K562 (cell line): ENCODE results near the gene HMOX1. TPM values are rescaled to one million over a fixed set of nuclear protein-coding genes. Genes with fewer than 3 reads are reported as not detected.
A peak's percentile ranks its signal among the peaks of the same experiment; 100 is the strongest.

Experiments
- BHLHE40 ChIP-seq: IDR thresholded peaks from 2 replicates; pipeline ENCODE4 v1.6.1; 2011; ENCODE audit warnings: low read length, improper control_type of control experiment
- CCNT2 ChIP-seq: IDR thresholded peaks from 2 replicates; pipeline ENCODE4 v1.6.1; 2011; ENCODE audit warnings: borderline replicate concordance, low read depth, mild to moderate bottlenecking, moderate library complexity, mixed read lengths, low read length; ENCODE audit not compliant: insufficient read length; ENCODE audit errors: extremely low read depth
- CREM ChIP-seq: IDR thresholded peaks from 2 replicates; pipeline ENCODE4 v1.6.1; 2014; ENCODE audit warnings: antibody characterized with exemption, low read depth
- CXXC5 ChIP-seq: fragments of 250-450 bp; sonication (Bioruptor Pico); IDR thresholded peaks from 2 replicates; pipeline ENCODE4 v1.8.0; 2022; ENCODE audit warnings: inconsistent platforms, mild to moderate bottlenecking, moderate library complexity
- ERF ChIP-seq: fragments of 450-650 bp; formaldehyde crosslinking; IDR thresholded peaks from 2 replicates; pipeline ENCODE4 v1.4.0; 2020; ENCODE audit warnings: mild to moderate bottlenecking, mixed read lengths
- NBN ChIP-seq: fragments of 450-650 bp; IDR thresholded peaks from 2 replicates; pipeline ENCODE4 v1.6.1; 2016; ENCODE audit warnings: low read depth, mild to moderate bottlenecking
- NR2C1 ChIP-seq, 2 experiments: fragments of 450-650 bp; IDR thresholded peaks; 2 replicates each; pipeline ENCODE4 v1.6.1; 2017; ENCODE audit warnings: mild to moderate bottlenecking in 2 of 2, antibody characterized with exemption in 1 of 2, inconsistent platforms in 1 of 2, missing compliant biosample characterization in 1 of 2, missing genetic modification characterization in 1 of 2
- REST ChIP-seq, 2 experiments: fragments of 450-650 bp; formaldehyde crosslinking in 1 of 2; IDR thresholded peaks; 2 replicates each; pipeline versions ENCODE4 v1.4.0 to v1.6.1; 2014 to 2020; ENCODE audit warnings: mild to moderate bottlenecking in 2 of 2, borderline replicate concordance in 1 of 2, low read depth in 1 of 2
- SAFB ChIP-seq: fragments of 200-400 bp; formaldehyde crosslinking; IDR thresholded peaks from 2 replicates; pipeline ENCODE4 v1.6.1; 2017; ENCODE audit warnings: low read depth, low read length, borderline replicate concordance
- SNIP1 ChIP-seq: fragments of 450-650 bp; IDR thresholded peaks from 2 replicates; pipeline ENCODE4 v1.7.1; 2017; ENCODE audit warnings: low read depth, mild to moderate bottlenecking
- YY1 ChIP-seq, 3 experiments: IDR thresholded peaks; 2 replicates each; pipeline ENCODE4 v1.6.1; 2011; ENCODE audit warnings: low read length in 2 of 3, mild to moderate bottlenecking in 2 of 3, moderate library complexity in 2 of 3, borderline replicate concordance in 1 of 3, control low read depth in 1 of 3, low read depth in 1 of 3; ENCODE audit not compliant: insufficient read depth in 3 of 3, insufficient replicate concordance in 2 of 3, control insufficient read depth in 1 of 3, insufficient read length in 1 of 3; ENCODE audit errors: extremely low read depth in 1 of 3
- ZBTB7A ChIP-seq: IDR thresholded peaks from 2 replicates; pipeline ENCODE4 v1.6.1; 2011; ENCODE audit warnings: low read depth, mild to moderate bottlenecking, low read length, moderate library complexity, borderline replicate concordance; ENCODE audit not compliant: control insufficient read depth
- ZKSCAN3 ChIP-seq: fragments of 250-450 bp; sonication (Bioruptor Pico); IDR thresholded peaks from 2 replicates; pipeline ENCODE4 v1.4.0; 2020
- polyA plus RNA-seq, 8 experiments: library from polyadenylated mRNA; depleted of rRNA in 4 of 8; stranded (reverse) in 5 of 8; unstranded in 3 of 8; fragments of >200 nt; fragmentation: Nextera tagmentation in 2 of 8; fragmentation: Illumina TruSeq in 1 of 8; extraction: Ambion mirVana in 2 of 8; extraction: Trizol in 1 of 8; gene quantifications; 2 replicates each; pipeline versions ENCODE4 v1.2.1 to v1.2.3, GENCODE V29; 2011 to 2014; ENCODE audit warnings: inconsistent platforms in 1 of 8, missing spikeins in 1 of 8
- total RNA-seq, 7 experiments: library from RNA; depleted of rRNA in 6 of 7; stranded (reverse); fragments of >200 nt in 6 of 7; fragmentation: Illumina TruSeq in 2 of 7; extraction: Trizol in 2 of 7; gene quantifications; 2 replicates each; pipeline versions ENCODE4 v1.2.1 to v1.2.3, GENCODE V29; 2011 to 2021; ENCODE audit warnings: low replicate concordance in 1 of 7
- TF ChIP-seq, protein P1 (sequence below): fragments of 250-450 bp; sonication (Bioruptor Pico); IDR thresholded peaks from 2 replicates; pipeline ENCODE4 v1.8.0; 2022; ENCODE audit warnings: moderate library complexity, mild to moderate bottlenecking, inconsistent platforms
- TF ChIP-seq, protein P2 (sequence below), 2 experiments: IDR thresholded peaks; 2 replicates each; pipeline ENCODE4 v1.6.1; 2011; ENCODE audit warnings: borderline replicate concordance in 1 of 2, control low read depth in 1 of 2, low read depth in 1 of 2, low read length in 1 of 2, mild to moderate bottlenecking in 1 of 2, mixed read lengths in 1 of 2, moderate library complexity in 1 of 2; ENCODE audit not compliant: insufficient read depth in 1 of 2, insufficient read length in 1 of 2, poor library complexity in 1 of 2, severe bottlenecking in 1 of 2; ENCODE audit errors: extremely low read depth in 1 of 2

The HMOX1 gene
- total and polyA plus RNA-seq, 9 of the 15 experiments (the other 6 are each of a cell fraction or from before 2014, with no cell fraction given), result not detected

DNA sequence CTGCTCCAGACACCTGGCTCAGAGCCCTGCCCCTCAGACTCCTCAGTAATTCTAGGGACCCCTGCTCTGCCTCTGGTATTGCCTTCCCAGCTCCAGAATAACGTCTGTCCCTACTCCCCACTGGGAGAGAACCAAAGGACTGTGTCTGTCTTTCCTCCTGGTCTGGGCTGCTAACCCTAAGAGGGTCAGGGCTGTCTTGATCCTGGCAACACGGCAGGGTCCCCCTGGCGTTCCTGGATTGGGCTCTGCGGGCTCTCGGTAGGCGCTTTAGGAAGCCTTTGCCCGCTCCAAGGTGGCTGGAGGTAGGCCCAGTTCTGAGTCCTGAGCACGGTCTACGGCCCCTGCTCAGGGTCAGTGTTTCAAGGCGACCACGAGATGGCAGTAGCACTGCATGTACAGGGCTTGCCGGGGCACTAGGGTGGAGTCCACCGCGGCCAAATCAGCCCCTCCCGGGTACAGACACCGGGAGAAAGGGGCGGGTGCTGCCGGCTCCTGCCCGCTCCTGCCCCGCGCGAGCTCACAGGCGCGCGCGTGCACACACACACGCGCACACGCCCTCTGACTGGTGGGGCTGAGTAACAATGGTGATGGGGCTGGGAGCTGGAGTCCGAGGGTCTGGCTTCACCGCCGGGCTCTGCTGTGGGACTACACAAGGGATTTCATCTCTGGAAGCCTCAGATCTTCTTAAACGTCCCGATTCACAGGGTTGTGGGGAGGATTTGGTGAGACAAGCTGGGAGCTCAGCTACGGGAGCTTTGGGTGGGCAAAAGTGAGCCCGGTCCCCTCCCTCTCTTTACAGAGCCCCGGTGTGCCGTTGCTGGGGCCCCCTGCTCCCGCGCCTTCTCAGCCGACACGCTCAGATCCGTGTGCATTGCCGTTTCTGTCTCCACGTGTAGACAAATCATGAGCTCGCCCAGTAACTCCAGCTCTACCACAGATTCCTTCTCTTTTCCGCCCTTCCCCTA is 30.1 kb upstream of the HMOX1 start (continued):
- TF ChIP-seq NBN, result no peak
- TF ChIP-seq REST (IDR thresholded peaks at IDR 0.05; ENCODE audit: borderline replicate concordance), result peak; percentile 79
- TF ChIP-seq REST (CRISPR knock-in tag; IDR thresholded peaks at IDR 0.05; ENCODE audit: low read depth), result no peak
- peak; percentile 30; the same call in 1 of the 2 replicates for TF ChIP-seq CXXC5
- no peak for TF ChIP-seq ZBTB7A
- peak; percentile 56; the same call in 1 of the 2 replicates for TF ChIP-seq BHLHE40
- no peak for TF ChIP-seq SNIP1
- peak in 1 of 3 experiments; percentile 39 for TF ChIP-seq YY1 (IDR thresholded peaks at IDR 0.05; ENCODE audit: borderline replicate concordance in 1 of 3, control insufficient read depth in 1 of 3, extremely low read depth in 1 of 3, insufficient read depth in 3 of 3, insufficient read length in 1 of 3, insufficient replicate concordance in 2 of 3, low read depth in 1 of 3, low read length in 2 of 3)
- TF ChIP-seq ZKSCAN3 (CRISPR knock-in tag), result no peak
- no peak for TF ChIP-seq CREM
- TF ChIP-seq CCNT2, result peak; percentile 24
- TF ChIP-seq NR2C1 (IDR thresholded peaks at IDR 0.05), result no peak
- TF ChIP-seq NR2C1 (tag; IDR thresholded peaks at IDR 0.05), result no peak
- TF ChIP-seq SAFB, result 0 out of 2 replicates have a peak, but pooled peaks have one; percentile 28
- no peak for TF ChIP-seq ERF
- TF ChIP-seq, protein P1, sequence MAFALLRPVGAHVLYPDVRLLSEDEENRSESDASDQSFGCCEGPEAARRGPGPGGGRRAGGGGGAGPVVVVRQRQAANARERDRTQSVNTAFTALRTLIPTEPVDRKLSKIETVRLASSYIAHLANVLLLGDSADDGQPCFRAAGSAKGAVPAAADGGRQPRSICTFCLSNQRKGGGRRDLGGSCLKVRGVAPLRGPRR (CRISPR knock-in tag), result no peak
- TF ChIP-seq, protein P2, sequence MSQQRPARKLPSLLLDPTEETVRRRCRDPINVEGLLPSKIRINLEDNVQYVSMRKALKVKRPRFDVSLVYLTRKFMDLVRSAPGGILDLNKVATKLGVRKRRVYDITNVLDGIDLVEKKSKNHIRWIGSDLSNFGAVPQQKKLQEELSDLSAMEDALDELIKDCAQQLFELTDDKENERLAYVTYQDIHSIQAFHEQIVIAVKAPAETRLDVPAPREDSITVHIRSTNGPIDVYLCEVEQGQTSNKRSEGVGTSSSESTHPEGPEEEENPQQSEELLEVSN (IDR thresholded peaks at IDR 0.05; ENCODE audit: borderline replicate concordance in 1 of 2, extremely low read depth in 1 of 2, insufficient read depth in 1 of 2, insufficient read length in 1 of 2, low read depth in 1 of 2, low read length in 1 of 2, poor library complexity in 1 of 2, severe bottlenecking in 1 of 2), result peak in 1 of 2 experiments; percentile 42
